ENCODE data around the gene CD24. TPM values are rescaled to one million over a fixed set of nuclear protein-coding genes. Genes with fewer than 3 reads are reported as not detected.

Gene CD24
- total RNA-seq, 1 experiment from 2014 or later, result 937 TPM

- 0 out of 2 replicates have a peak, but pooled peaks have one; percentile 18 for TF ChIP-seq ERG (CRISPR knock-in tag; IDR thresholded peaks at IDR 0.05)
- TF ChIP-seq NR1H2 (CRISPR knock-in tag; IDR thresholded peaks at IDR 0.05), result no peak
- TF ChIP-seq USF2 (CRISPR knock-in tag; IDR thresholded peaks at IDR 0.05), result 0 out of 2 replicates have a peak, but pooled peaks have one; percentile 26
- peak; percentile 38; the same call in 1 of the 2 replicates for TF ChIP-seq ZNF423 (CRISPR knock-in tag; IDR thresholded peaks at IDR 0.05)
- no peak; the same call in 1 of the 2 replicates for TF ChIP-seq ZNF396 (CRISPR knock-in tag; IDR thresholded peaks at IDR 0.05; ENCODE audit: borderline replicate concordance)
- TF ChIP-seq KAT7 (CRISPR knock-in tag; IDR thresholded peaks at IDR 0.05; ENCODE audit: borderline replicate concordance), result 0 out of 2 replicates have a peak, but pooled peaks have one; percentile 20
These were observed 639 bp upstream of the CD24 start (continued) for GRCh38 chr6:106974999-106975737.

- Mint-ChIP-seq H3K27ac (peak overlapping the region; percentile 74; the same call in 1 of the 2 replicates), H3K36me3 (peaks cover 43% of the 10 kb centered on the region), H3K4me1 (peaks cover 44% of the 10 kb centered on the region), H3K27me3 (ENCODE audit: low read depth) (no peaks in the 10 kb centered on the region), H3K9me3 (peaks cover 4% of the 10 kb centered on the region; the same call in 1 of the 2 replicates), H3K4me3 (peak overlapping the region; percentile 94)
- ChIA-PET CTCF (interaction anchor here (1.0 kb wide), 1 partner anchor 24 kb away, joined by 3 read pairs; no protein-coding TSS in a partner anchor), POLR2A (interaction anchor here (1.1 kb wide), 1 partner anchor 78 kb away, joined by 4 read pairs; no protein-coding TSS in a partner anchor)
- DNase-seq (ENCODE audit: low spot score), result peak; percentile 33
- ATAC-seq, result no peak
- 0 out of 2 replicates have a peak, but pooled peaks have one; percentile 9 for TF ChIP-seq ZNF317 (CRISPR knock-in tag; IDR thresholded peaks at IDR 0.05; ENCODE audit: borderline replicate concordance, low read depth)
- TF ChIP-seq ZSCAN18 (CRISPR knock-in tag; IDR thresholded peaks at IDR 0.05), result no peak
- no peak for TF ChIP-seq FOXJ3 (CRISPR knock-in tag; IDR thresholded peaks at IDR 0.05; ENCODE audit: borderline replicate concordance)
- no peak for TF ChIP-seq NFE2L1 (CRISPR knock-in tag; IDR thresholded peaks at IDR 0.05)
- TF ChIP-seq USF1 (CRISPR knock-in tag; IDR thresholded peaks at IDR 0.05), result no peak
- TF ChIP-seq ETV6 (CRISPR knock-in tag; IDR thresholded peaks at IDR 0.05), result 0 out of 2 replicates have a peak, but pooled peaks have one; percentile 23
- TF ChIP-seq IRF1 (CRISPR knock-in tag; IDR thresholded peaks at IDR 0.05), result 0 out of 2 replicates have a peak, but pooled peaks have one; percentile 45
- no peak for TF ChIP-seq ZNF416 (CRISPR knock-in tag; IDR thresholded peaks at IDR 0.05)
- TF ChIP-seq ATF2 (CRISPR knock-in tag; IDR thresholded peaks at IDR 0.05; ENCODE audit: borderline replicate concordance, low read depth), result no peak
- TF ChIP-seq MYBL2 (CRISPR knock-in tag; IDR thresholded peaks at IDR 0.05), result no peak; the same call in none of the 2 replicates
- no peak for TF ChIP-seq ZBTB21 (CRISPR knock-in tag; IDR thresholded peaks at IDR 0.05; ENCODE audit: borderline replicate concordance)
- TF ChIP-seq KAT7 (CRISPR knock-in tag; IDR thresholded peaks at IDR 0.05; ENCODE audit: borderline replicate concordance), result no peak
- no peak for TF ChIP-seq NFATC4 (CRISPR knock-in tag; IDR thresholded peaks at IDR 0.05)
- no peak for TF ChIP-seq GTF2I (CRISPR knock-in tag; conservative IDR thresholded peaks at IDR 0.05)
- TF ChIP-seq HMGA2 (CRISPR knock-in tag; IDR thresholded peaks at IDR 0.05), result no peak
- TF ChIP-seq ZNF281 (CRISPR knock-in tag; IDR thresholded peaks at IDR 0.05), result 0 out of 2 replicates have a peak, but pooled peaks have one; percentile 0
- TF ChIP-seq CREB1 (CRISPR knock-in tag; IDR thresholded peaks at IDR 0.05), result no peak
- peak; percentile 68 for TF ChIP-seq HMGXB4 (CRISPR knock-in tag; IDR thresholded peaks at IDR 0.05)
These were observed 643 bp downstream of the CD24 start for GRCh38 chr6:106973836-106974335.
